HT-29 (cell line): ENCODE measurements around the gene VAV3. TPM values are rescaled to one million over a fixed set of nuclear protein-coding genes. Genes with fewer than 3 reads are reported as not detected.

ENCODE experiments used
- DNase-seq: peaks from one replicate; pipeline ENCODE4 v3.0.0-alpha.2; 2015; ENCODE audit warnings: low spot score
- total RNA-seq: library from RNA; depleted of rRNA; stranded (reverse); fragments of >200 nt; shearing (Covaris generic); gene quantifications from 2 replicates; pipeline ENCODE4 v1.2.3, GENCODE V29; 2014

The VAV3 gene
- total RNA-seq, 1 experiment from 2014 or later: 1.7 TPM

- no peak for DNase-seq
Observed at GRCh38 chr1:107590900-107591622, 373.9 kb downstream of the VAV3 start.

GRCh38 chr1:107590087-107590486 lies 374.9 kb downstream of the VAV3 start:
- DNase-seq: no peak

GRCh38 chr1:107588321-107588720 lies 376.7 kb downstream of the VAV3 start:
- DNase-seq: no peak

- no peak for DNase-seq
Observed at GRCh38 chr1:107575226-107575625, 389.8 kb downstream of the VAV3 start.

GRCh38 chr1:107574044-107574443 lies 390.9 kb downstream of the VAV3 start:
- no peak for DNase-seq

- DNase-seq: peak; percentile 16
Observed at GRCh38 chr1:107572674-107573211, 392.2 kb downstream of the VAV3 start.

- DNase-seq: no peak
Observed at GRCh38 chr1:107570768-107571167, 394.2 kb downstream of the VAV3 start.

GRCh38 chr1:107563441-107563840 lies 401.5 kb downstream of the VAV3 start:
- DNase-seq: no peak

- DNase-seq: no peak
Observed at GRCh38 chr1:107559881-107560280, 405.1 kb downstream of the VAV3 start.

GRCh38 chr1:107557095-107557494 lies 407.9 kb downstream of the VAV3 start:
- no peak for DNase-seq

GRCh38 chr1:107555578-107555977 lies 409.4 kb downstream of the VAV3 start:
- no peak for DNase-seq

GRCh38 chr1:107552781-107553180 lies 412.2 kb downstream of the VAV3 start:
- DNase-seq: no peak

- no peak for DNase-seq
Observed at GRCh38 chr1:107551456-107551855, 413.5 kb downstream of the VAV3 start.

GRCh38 chr1:107550358-107550757 lies 414.6 kb downstream of the VAV3 start:
- no peak for DNase-seq

GRCh38 chr1:107549152-107549810 lies 415.7 kb downstream of the VAV3 start:
- DNase-seq: no peak

- no peak for DNase-seq
Observed at GRCh38 chr1:107548276-107548675, 416.7 kb downstream of the VAV3 start.

GRCh38 chr1:107547363-107548155 lies 417.4 kb downstream of the VAV3 start:
- DNase-seq: no peak

GRCh38 chr1:107546576-107546975 lies 418.4 kb downstream of the VAV3 start:
- no peak for DNase-seq

- DNase-seq: no peak
Observed at GRCh38 chr1:107545879-107546278, 419.1 kb downstream of the VAV3 start.

GRCh38 chr1:107545056-107545577 lies 419.9 kb downstream of the VAV3 start:
- DNase-seq: no peak

- DNase-seq: no peak
Observed at GRCh38 chr1:107544285-107544684, 420.7 kb downstream of the VAV3 start.

GRCh38 chr1:107541412-107541811 lies 423.6 kb downstream of the VAV3 start:
- DNase-seq: no peak
